Measurements from ENCODE around the gene MIS18BP1.
"Not testable (repeated sequence)": the region's sequence is repeated elsewhere in the genome, so short reads cannot be mapped to it uniquely, and the experiment has no call there.

- TF ChIP-seq NFIC (IDR thresholded peaks at IDR 0.05; ENCODE audit: borderline replicate concordance); FOXM1 (IDR thresholded peaks at IDR 0.05; ENCODE audit: low read depth); CTCF (IDR thresholded peaks at IDR 0.05); CHD2 (IDR thresholded peaks at IDR 0.05; ENCODE audit: low read length, partially characterized antibody); TEAD4 (IDR thresholded peaks at IDR 0.05; ENCODE audit: borderline replicate concordance, insufficient read depth); FOSL2 (IDR thresholded peaks at IDR 0.05; ENCODE audit: borderline replicate concordance, low read depth); RAD21 (IDR thresholded peaks at IDR 0.05; ENCODE audit: low read length); POLR2AphosphoS5 (IDR thresholded peaks at IDR 0.05; ENCODE audit: low read depth, low read length); EP300 (IDR thresholded peaks at IDR 0.05; ENCODE audit: borderline replicate concordance in 1 of 2, low read depth in 1 of 2, low read length in 1 of 2); EZH2phosphoT487 (IDR thresholded peaks at IDR 0.05; ENCODE audit: borderline replicate concordance, low read depth); SIN3A (IDR thresholded peaks at IDR 0.05; ENCODE audit: borderline replicate concordance, low read depth, low read length); USF2 (IDR thresholded peaks at IDR 0.05; ENCODE audit: borderline replicate concordance, low read depth, low read length): not testable (repeated sequence)
- TF ChIP-seq, protein P1, sequence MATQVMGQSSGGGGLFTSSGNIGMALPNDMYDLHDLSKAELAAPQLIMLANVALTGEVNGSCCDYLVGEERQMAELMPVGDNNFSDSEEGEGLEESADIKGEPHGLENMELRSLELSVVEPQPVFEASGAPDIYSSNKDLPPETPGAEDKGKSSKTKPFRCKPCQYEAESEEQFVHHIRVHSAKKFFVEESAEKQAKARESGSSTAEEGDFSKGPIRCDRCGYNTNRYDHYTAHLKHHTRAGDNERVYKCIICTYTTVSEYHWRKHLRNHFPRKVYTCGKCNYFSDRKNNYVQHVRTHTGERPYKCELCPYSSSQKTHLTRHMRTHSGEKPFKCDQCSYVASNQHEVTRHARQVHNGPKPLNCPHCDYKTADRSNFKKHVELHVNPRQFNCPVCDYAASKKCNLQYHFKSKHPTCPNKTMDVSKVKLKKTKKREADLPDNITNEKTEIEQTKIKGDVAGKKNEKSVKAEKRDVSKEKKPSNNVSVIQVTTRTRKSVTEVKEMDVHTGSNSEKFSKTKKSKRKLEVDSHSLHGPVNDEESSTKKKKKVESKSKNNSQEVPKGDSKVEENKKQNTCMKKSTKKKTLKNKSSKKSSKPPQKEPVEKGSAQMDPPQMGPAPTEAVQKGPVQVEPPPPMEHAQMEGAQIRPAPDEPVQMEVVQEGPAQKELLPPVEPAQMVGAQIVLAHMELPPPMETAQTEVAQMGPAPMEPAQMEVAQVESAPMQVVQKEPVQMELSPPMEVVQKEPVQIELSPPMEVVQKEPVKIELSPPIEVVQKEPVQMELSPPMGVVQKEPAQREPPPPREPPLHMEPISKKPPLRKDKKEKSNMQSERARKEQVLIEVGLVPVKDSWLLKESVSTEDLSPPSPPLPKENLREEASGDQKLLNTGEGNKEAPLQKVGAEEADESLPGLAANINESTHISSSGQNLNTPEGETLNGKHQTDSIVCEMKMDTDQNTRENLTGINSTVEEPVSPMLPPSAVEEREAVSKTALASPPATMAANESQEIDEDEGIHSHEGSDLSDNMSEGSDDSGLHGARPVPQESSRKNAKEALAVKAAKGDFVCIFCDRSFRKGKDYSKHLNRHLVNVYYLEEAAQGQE (IDR thresholded peaks at IDR 0.05; ENCODE audit: low read depth, low read length) = not testable (repeated sequence)
These were observed 41.8 kb upstream of the MIS18BP1 start for GRCh38 chr14:45294796-45295195.

Measured in SK-N-SH (cell line).